Testis (tissue), 2 donors: ENCODE measurements around the gene MYH10.

Source experiments
- CTCF ChIP-seq, 3 experiments: fragments of 450-650 bp in 2 of 3; fragments of 200-600 bp in 1 of 3; sonication (generic) in 1 of 3; IDR thresholded peaks; one replicate each; pipeline ENCODE4 v1.5.1; 2016 to 2019; ENCODE audit warnings: antibody characterized with exemption in 3 of 3, mild to moderate bottlenecking in 2 of 3, moderate library complexity in 1 of 3
- POLR2A ChIP-seq: fragments of 450-650 bp; IDR thresholded peaks from one replicate; pipeline ENCODE4 v1.6.1; 2017; ENCODE audit warnings: antibody characterized with exemption, mild to moderate bottlenecking, moderate library complexity

GRCh38 chr17:8654822-8655221, 24.3 kb upstream of the MYH10 start:
- TF ChIP-seq POLR2A, result no peak
- no peak for TF ChIP-seq CTCF (IDR thresholded peaks at IDR 0.05)
